Measurements from ENCODE around the gene OR1D5.
"Not testable (repeated sequence)": the region's sequence is repeated elsewhere in the genome, so short reads cannot be mapped to it uniquely, and the experiment has no call there.

Gene OR1D5

GRCh38 chr17:3063507-3063906, at the start of gene OR1D5:
Gene OR1D5, minus strand, starts transcription at chr17:3063607. Its CDS starts 0 bp downstream, at chr17:3063607.
- DNase-seq = not testable (repeated sequence)

DNA sequence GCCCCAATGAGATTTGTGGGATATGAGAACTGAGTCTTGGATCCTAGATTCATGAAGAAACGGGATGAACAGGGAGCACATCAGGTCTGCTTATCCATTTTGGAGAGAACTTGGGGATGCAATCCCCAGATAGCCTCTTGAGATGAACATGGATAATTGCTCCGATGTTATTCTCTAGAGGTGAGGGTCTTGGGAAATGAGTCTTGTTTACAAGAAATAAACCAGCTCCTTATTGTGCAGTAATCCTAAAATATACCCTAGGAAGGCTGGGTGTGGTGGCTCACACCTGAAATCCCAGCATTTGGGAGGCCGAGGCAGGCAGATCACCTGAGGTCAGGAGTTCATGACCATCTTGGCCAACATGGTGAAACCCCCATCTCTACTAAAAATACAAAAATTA, 40.9 kb upstream of the OR1D5 start, which contains the start of gene OR1D2:
TSS of gene OR1D2 (minus strand) at position 101 of the 400 bp plus-strand sequence. CDS start 11,426 bp downstream, outside the sequence.
- DNase-seq = no peak

DNA sequence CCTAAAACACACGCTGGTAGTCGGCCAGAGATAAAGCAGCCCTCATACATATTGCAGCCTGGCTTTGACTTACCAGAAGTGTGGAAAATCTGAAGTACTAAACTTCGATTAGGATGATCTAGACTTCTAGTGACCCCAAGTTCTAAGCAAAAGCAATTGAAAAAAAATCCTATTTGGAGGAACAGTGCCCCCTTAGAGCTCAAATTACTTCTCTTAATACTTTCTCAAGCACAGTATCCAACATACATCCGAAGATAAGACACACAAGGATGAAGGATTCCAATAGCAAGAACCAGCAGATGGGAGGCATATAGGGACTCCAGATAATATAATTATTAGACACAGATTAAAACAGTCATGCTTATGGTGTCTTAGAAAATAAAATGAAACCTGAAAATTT, 10.4 kb upstream of the OR1D5 start:
- not testable (repeated sequence) for DNase-seq

DNA sequence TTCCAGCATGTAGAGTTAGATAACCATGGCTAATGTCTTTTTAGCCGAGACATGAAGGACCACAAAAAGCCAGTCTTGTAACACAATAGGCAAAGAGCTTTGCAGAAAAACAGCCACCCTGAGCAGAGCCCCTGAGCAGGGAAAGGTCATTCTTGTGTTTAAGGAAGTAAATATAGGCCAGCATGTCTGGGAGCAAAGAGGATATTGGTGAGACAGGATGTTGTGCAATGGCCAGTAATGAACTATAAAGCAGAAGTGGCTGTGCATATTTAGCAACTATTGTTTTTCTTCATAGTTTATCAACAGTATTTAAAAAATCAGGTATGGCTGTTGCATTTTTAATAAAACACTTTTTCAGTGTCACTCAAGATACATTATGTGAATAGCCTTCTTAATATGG, 1.8 kb upstream of the OR1D5 start:
- DNase-seq = not testable (repeated sequence)

DNA sequence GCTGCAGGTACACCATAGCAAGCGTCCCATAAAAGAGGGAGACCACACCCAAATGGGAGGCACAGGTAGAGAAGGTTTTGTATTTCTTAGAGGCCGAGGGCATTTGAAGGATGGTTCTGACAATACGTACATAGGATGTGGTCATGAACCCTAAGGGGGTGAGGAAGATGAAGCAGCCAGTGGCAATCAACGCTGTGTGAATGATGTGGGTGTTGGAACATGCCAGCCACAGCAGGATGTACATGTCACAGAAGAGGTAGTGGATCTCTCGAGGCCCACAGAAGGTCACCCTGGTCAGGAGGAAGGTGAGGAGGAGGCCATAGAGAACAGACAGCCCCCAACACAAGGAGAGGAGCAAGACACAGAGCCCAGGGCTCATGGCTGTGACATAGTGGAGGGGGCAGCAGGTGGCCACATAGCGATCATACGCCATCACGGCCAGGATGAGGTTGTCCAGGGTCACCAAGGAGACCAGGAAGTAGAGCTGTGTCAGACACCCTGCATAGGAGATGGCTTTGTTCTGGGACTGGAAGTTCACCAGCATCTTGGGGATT, 506 bp downstream of the OR1D5 start:
- not testable (repeated sequence) for DNase-seq

- not testable (repeated sequence) for DNase-seq
These were observed 8.5 kb downstream of the OR1D5 start for GRCh38 chr17:3054868-3055267.

DNA sequence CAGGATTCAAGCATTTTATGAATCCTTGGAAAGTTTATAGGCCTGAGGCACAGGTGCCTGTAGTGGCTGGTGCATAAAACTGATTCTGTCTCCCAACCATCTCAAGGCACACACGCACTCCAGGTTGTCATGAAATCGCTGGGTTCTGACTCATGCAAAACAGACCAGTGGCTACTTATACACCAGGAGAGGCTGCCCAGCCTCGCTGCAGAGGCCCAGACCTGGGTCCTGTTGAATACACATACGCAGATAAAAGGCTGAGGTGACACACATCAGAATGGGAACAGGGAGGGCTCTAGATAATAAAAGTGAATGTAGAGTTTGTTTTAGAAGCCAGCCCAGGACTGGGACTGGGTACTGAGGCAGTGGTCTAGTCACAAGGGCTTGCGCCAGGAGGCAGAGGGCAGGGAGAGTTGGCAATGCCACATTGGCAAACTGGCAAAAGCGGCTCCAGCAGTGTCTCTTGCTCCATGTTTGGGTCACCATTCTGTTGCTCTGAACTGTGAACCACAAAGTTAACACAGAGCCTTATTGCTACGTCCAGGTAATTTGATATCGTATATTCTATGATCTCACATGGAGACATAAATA, 13.6 kb downstream of the OR1D5 start:
- no peak for DNase-seq

DNA sequence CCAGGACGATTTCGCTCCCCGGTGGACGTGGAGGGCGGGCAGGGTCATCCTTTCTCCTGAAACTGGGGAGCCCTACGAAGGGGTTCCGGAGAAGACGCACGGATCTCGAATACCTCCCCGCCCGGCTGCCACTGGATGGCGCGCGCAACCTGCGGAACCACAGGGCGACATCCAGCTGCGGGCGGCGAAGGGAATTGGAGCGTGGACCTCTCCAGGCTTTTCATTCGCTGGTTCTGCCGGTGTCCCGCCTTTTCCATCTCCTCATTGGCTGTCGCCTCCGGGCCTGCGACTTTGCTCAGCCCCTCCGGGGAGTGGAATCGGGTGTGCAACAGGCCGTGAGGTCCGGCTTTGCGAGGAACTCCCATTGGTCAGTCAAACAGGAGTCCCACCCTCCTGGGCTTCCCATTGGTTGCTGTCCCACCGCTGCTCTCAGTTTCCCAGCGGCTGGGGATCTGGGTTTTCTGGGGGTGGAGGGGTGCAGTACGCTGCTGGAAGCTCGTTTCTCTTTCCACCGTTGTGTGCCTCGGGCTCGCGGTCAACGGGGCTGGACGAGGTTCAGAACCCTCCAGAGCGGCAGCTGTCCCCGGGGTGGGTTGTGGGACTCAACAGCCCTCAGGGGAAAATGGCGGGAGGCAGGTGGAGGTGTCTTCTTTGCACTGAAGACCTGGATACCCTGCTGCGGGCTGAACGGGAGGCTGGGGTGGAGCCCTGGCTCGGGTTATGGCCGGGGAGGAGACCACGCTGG, 14.5 kb downstream of the OR1D5 start:
- peak; percentile 99 for DNase-seq

DNA sequence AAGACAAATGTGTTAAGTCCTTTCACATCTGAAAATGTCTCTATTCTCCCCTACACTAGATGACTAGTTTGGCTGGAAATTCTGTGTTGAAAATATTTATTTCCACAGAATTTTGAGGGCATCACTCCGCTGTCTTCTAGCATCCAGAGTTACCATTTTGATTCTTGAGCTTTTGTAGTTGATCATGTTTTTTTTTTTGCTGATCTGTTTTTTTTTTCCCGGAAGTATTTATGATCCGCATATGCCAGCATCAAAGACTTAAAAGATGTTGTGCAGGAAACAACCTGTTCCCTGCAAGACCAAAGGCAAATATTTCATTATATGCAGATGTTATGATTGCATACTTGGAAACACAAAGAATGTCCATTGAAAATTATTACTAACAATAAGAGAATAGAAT, 16.7 kb downstream of the OR1D5 start:
- no peak for DNase-seq

GRCh38 chr17:3043737-3044365, 19.6 kb downstream of the OR1D5 start:
- no peak for DNase-seq

GRCh38 chr17:3040882-3041281, 22.5 kb downstream of the OR1D5 start:
- DNase-seq = no peak

DNA sequence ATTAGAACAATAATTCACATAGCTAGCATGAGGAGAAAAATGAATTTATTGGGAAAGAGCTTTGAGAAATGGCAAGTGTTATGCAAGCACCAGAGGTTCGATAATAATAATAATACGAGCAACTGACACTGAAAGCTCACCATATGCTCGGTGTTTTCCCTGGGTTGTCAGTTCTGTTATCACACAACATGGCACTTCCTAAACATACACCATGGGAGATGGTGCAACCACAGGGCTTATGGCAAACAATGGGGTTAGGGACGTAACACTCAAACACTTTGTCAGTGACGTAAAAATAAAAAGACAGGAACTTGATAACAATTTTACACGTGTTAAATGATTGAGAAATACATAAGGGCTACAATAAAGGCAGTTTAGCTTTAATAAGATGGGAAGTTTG, 23.7 kb downstream of the OR1D5 start:
- DNase-seq = no peak

GRCh38 chr17:3038941-3039340, 24.5 kb downstream of the OR1D5 start:
- no peak for DNase-seq

DNA sequence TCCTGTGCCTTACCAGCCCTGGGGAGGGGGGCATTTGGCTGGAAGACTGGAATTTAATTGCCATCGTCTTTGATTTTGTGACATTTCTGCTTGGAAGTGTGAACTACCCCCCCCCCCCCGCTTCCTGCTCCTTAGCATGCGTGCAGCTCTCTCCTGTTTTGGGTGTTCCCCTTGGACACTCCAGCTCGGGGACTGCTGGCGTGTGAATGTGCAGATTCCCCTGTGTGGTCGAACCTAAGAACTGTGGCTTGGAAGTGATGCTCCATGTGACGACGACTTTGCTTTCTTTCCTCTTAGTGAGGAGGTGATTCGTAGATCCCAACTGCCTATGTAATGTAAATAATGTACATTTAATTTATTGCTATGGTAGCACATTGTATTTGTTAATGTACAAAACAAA, 26.1 kb downstream of the OR1D5 start:
- no peak for DNase-seq

- DNase-seq = no peak
These were observed 26.6 kb downstream of the OR1D5 start for GRCh38 chr17:3036800-3037199.

GRCh38 chr17:3035968-3036280, 27.5 kb downstream of the OR1D5 start:
- no peak for DNase-seq

GRCh38 chr17:3035256-3035967, 28.0 kb downstream of the OR1D5 start:
- DNase-seq = no peak

DNA sequence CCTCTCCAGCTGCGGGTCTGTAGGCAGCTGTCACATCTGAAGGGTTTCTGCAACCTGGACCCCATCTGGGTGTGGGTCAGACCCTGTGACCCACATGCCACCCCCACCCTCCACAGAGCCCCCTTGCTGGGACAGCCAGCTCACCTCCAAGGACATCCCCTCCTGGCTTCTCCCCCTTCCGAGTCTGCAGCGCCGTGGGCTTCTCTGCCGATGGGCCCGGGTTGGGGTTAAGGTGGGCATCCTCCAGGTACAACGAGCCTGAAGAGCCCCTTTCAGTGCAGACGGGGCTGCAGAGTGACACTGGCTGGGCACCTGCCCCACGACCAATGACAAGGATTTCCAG, 28.9 kb downstream of the OR1D5 start:
- DNase-seq = no peak

GRCh38 chr17:3033741-3034577, 29.4 kb downstream of the OR1D5 start:
- no peak for DNase-seq

GRCh38 chr17:3033248-3033640, 30.2 kb downstream of the OR1D5 start:
- DNase-seq = no peak

- DNase-seq = no peak
These were observed 30.9 kb downstream of the OR1D5 start for GRCh38 chr17:3032258-3033247.

Data from midbrain (tissue), 1 donor.